ENCODE data around the gene ADGRF4. TPM values are rescaled to one million over a fixed set of nuclear protein-coding genes. Genes with fewer than 3 reads are reported as not detected.

The ADGRF4 gene
- total RNA-seq, 1 experiment from 2014 or later: 5.2 TPM

GRCh38 chr6:47653706-47654105, 44.7 kb upstream of the ADGRF4 start:
- no TSS peak for BruUV-seq (replicated peaks)
- H3K27ac ChIP-seq: no peak overlapping the region
- H3K9me2 ChIP-seq (ENCODE audit: insufficient read depth): no peaks in the 10 kb centered on the region
- TF ChIP-seq EZH2 (IDR thresholded peaks at IDR 0.05; ENCODE audit: low read depth): no peak
- no peak for TF ChIP-seq CTCF (conservative IDR thresholded peaks at IDR 0.05)
- peaks cover 38% of the 10 kb centered on the region for H3K4me1 ChIP-seq (replicated peaks; ENCODE audit: insufficient read depth)
- no peaks in the 10 kb centered on the region for H3K27me3 ChIP-seq (ENCODE audit: insufficient read depth, low read depth)
- H3K4me3 ChIP-seq: no peak overlapping the region
- H4K20me1 ChIP-seq (ENCODE audit: insufficient read depth): no peaks in the 10 kb centered on the region
- intact Hi-C loops (cut with micrococcal nuclease; ENCODE audit: unreplicated experiment): loop anchor here (5.0 kb wide), 1 partner anchor 129 kb away; the partner anchor contains the start of gene OPN5
- POLR2A ChIA-PET (ENCODE audit: unreplicated experiment): no interaction called here
- H3K79me2 ChIP-seq (ENCODE audit: low read depth): no peaks in the 10 kb centered on the region
- H3K9me3 ChIP-seq (ENCODE audit: insufficient read depth, low read depth): no peaks in the 10 kb centered on the region
- no peak overlapping the region for H3K4me2 ChIP-seq
- CTCF ChIA-PET: no interaction called here
- no peak overlapping the region for H2AFZ ChIP-seq
- no peaks in the 10 kb centered on the region for H3K36me3 ChIP-seq (ENCODE audit: low read depth)
- H3F3A ChIP-seq (ENCODE audit: insufficient read depth, low read depth): peaks cover 13% of the 10 kb centered on the region; the same call in 1 of the 2 replicates
- peak in 1 of 2 experiments; percentile 41 for DNase-seq

DNA sequence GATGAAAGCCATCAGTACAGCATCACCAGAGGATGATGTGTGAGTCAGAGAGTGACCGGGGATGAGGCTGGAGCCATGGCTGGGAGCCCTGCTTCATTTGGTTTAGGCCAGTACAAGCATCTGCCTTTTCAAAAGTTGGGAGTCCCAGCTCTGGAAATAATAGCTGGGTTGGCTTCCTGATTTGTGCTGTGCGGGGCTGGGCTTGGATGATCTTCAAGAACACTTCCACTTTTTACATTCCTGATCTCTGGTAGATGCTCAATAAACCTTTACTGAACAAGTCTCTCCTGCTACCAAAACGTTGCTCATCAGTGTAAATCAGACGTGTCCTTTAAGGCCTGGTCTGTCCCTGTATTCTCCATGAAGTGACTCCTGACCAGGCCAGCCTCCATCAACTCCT, 44.1 kb upstream of the ADGRF4 start:
- ChIA-PET CTCF (no interaction called here), POLR2A (ENCODE audit: unreplicated experiment) (no interaction called here)
- no peaks in the 10 kb centered on the region for H3K79me2 ChIP-seq (ENCODE audit: low read depth)
- DNase-seq: no peak
- no peaks in the 10 kb centered on the region for H3K9me3 ChIP-seq (ENCODE audit: insufficient read depth, low read depth)
- no peaks in the 10 kb centered on the region for H3K36me3 ChIP-seq (ENCODE audit: low read depth)
- peaks cover 13% of the 10 kb centered on the region; the same call in 1 of the 2 replicates for H3F3A ChIP-seq (ENCODE audit: insufficient read depth, low read depth)
- intact Hi-C loops (cut with micrococcal nuclease; ENCODE audit: unreplicated experiment): loop anchor here (5.0 kb wide), 1 partner anchor 128 kb away; the partner anchor contains the start of gene OPN5
- no peak overlapping the region for H3K4me3 ChIP-seq
- H3K27ac ChIP-seq: no peak overlapping the region
- no peaks in the 10 kb centered on the region for H3K9me2 ChIP-seq (ENCODE audit: insufficient read depth)
- TF ChIP-seq CTCF (conservative IDR thresholded peaks at IDR 0.05) (no peak), EZH2 (IDR thresholded peaks at IDR 0.05; ENCODE audit: low read depth) (no peak)
- peaks cover 38% of the 10 kb centered on the region for H3K4me1 ChIP-seq (replicated peaks; ENCODE audit: insufficient read depth)
- H3K4me2 ChIP-seq: no peak overlapping the region
- BruUV-seq (replicated peaks): no TSS peak
- H2AFZ ChIP-seq: no peak overlapping the region
- no peaks in the 10 kb centered on the region for H3K27me3 ChIP-seq (ENCODE audit: insufficient read depth, low read depth)
- H4K20me1 ChIP-seq (ENCODE audit: insufficient read depth): no peaks in the 10 kb centered on the region

DNA sequence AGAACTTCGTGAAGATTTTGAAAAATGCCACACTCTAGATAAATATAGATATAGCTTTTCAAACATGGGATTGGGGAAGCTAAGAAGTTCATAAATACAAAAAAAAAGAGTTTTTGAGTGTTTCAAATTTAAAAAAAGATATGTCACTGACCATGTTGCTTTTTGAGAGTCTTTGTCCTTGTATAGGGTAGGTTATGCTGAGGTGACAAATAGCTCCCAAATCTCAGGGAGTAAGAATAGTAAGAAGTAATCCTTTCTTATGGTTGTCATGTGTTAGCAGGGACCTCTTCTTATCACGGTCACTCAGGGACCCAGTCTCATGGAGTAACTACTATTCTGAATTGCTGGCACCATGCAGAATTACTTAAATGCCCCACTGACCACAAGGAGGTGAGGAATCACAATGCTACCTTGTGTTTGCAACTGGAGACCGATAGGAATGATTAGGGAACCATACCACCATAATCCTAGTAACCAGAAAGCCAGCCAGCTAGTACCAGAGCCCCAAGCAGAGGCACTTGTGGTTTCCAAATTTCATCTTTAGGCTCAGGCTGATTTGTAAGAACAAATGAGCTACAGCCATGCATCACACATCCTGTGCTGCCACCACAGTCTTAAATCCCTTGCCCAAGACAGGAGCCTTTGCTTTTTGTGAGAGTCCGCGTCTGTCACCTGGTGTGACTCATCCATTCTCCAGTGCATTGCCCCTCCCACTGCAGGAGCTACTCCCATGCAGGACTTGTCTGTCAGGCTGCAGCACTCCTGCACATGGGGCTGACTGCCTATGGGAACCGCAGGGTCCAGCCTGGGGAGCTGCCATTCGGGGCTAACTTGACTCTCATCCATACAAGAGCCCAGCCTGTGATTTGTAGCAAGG, 42.4 kb upstream of the ADGRF4 start:
- no peak overlapping the region for H3K4me3 ChIP-seq
- BruUV-seq (replicated peaks): no TSS peak
- ChIA-PET CTCF (no interaction called here), POLR2A (ENCODE audit: unreplicated experiment) (interaction anchor here (0.5 to 0.6 kb wide), 3 partner anchors 179 to 236 kb away, joined by 3 read pairs; partner anchors contain the start of gene CD2AP)
- TF ChIP-seq EZH2 (IDR thresholded peaks at IDR 0.05; ENCODE audit: low read depth): no peak
- TF ChIP-seq CTCF (conservative IDR thresholded peaks at IDR 0.05): no peak
- no peaks in the 10 kb centered on the region for H3K27me3 ChIP-seq (ENCODE audit: insufficient read depth, low read depth)
- H3F3A ChIP-seq (ENCODE audit: insufficient read depth, low read depth): peaks cover 6% of the 10 kb centered on the region; the same call in 1 of the 2 replicates
- no peaks in the 10 kb centered on the region for H3K9me3 ChIP-seq (ENCODE audit: insufficient read depth, low read depth)
- H4K20me1 ChIP-seq (ENCODE audit: insufficient read depth): no peaks in the 10 kb centered on the region
- H2AFZ ChIP-seq: no peak overlapping the region
- no peaks in the 10 kb centered on the region for H3K79me2 ChIP-seq (ENCODE audit: low read depth)
- H3K27ac ChIP-seq: 0 out of 2 replicates have a peak overlapping the region, but pooled peaks have one; percentile 22
- peaks cover 30% of the 10 kb centered on the region for H3K4me1 ChIP-seq (replicated peaks; ENCODE audit: insufficient read depth)
- DNase-seq: peak; percentile 78 to 84
- H3K36me3 ChIP-seq (ENCODE audit: low read depth): no peaks in the 10 kb centered on the region
- no peaks in the 10 kb centered on the region for H3K9me2 ChIP-seq (ENCODE audit: insufficient read depth)
- H3K4me2 ChIP-seq: peak overlapping the region; percentile 45
- intact Hi-C loops (cut with micrococcal nuclease; ENCODE audit: unreplicated experiment): loop anchor here (2.0 kb wide), 1 partner anchor 45 kb away; no protein-coding TSS in a partner anchor

Data from PC-9 (cell line).